GM10266 (cell line): ENCODE measurements around the gene GALNT2.

Experiments
- DNase-seq: peaks from one replicate; pipeline ENCODE4 v3.0.0; 2012; ENCODE audit errors: extremely low spot score
- CTCF ChIP-seq: IDR thresholded peaks from 2 replicates; pipeline ENCODE4 v1.5.1; 2012; ENCODE audit warnings: mild to moderate bottlenecking, low read depth; ENCODE audit not compliant: control insufficient read depth, insufficient read depth; ENCODE audit errors: missing control alignments

Gene GALNT2

GRCh38 chr1:230083746-230084407, 16.8 kb downstream of the GALNT2 start:
- DNase-seq: no peak
- no peak for TF ChIP-seq CTCF

- no peak for DNase-seq
- no peak for TF ChIP-seq CTCF
Observed at GRCh38 chr1:230084408-230085177, 17.6 kb downstream of the GALNT2 start.

GRCh38 chr1:230085178-230085515, 18.1 kb downstream of the GALNT2 start:
- DNase-seq: no peak
- TF ChIP-seq CTCF: no peak

GRCh38 chr1:230086151-230086550, 19.1 kb downstream of the GALNT2 start:
- DNase-seq: no peak
- TF ChIP-seq CTCF: no peak

GRCh38 chr1:230087028-230087716, 20.1 kb downstream of the GALNT2 start:
- DNase-seq: no peak
- no peak for TF ChIP-seq CTCF

GRCh38 chr1:230087717-230088105, 20.7 kb downstream of the GALNT2 start:
- no peak for TF ChIP-seq CTCF
- DNase-seq: no peak

- no peak for TF ChIP-seq CTCF
- no peak for DNase-seq
Observed at GRCh38 chr1:230090194-230090711, 23.2 kb downstream of the GALNT2 start.
